ENCODE data around the gene ENPP1.

DNA sequence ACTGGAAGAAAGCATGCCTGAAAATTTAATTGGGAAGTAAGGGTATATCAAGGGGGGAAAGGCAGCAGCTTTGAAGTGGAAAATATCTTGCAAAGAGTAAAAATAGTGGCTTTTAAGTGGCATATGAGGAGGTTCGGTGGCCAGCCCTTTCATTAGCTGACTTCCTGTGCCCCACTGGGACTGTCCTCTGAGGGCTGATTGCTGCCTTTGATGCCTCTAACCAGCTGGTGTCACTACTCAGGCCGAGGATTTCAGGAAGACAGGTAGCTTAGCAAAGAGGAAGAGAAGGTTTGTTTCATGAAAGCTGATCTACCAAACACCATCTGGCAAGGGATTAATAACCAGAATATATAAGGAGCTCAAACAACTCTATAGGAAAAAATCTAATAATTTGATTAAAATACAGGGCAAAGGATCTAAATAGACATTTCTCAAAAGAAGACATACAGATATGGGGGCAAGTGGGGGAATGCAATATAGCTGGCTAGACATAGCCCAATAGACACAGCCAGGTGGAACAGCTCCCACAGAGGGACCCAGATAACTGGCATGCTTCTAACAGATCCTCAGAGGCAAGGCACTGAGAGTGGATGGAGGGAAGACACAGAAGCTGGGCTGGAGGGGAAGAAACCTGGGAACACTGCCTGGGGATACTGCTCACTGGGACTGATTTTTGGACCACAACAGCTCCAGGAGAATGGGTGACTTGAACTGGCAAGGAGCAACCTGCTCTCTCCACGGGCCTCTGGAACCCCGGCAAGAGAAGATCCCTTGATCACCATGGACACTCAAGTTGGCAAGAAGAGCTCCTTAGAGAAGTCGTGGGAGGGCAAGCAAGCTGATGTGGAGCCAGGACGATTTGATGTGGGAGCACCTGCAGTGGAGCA, 110.2 kb downstream of the ENPP1 start:
- TF ChIP-seq, protein P1, sequence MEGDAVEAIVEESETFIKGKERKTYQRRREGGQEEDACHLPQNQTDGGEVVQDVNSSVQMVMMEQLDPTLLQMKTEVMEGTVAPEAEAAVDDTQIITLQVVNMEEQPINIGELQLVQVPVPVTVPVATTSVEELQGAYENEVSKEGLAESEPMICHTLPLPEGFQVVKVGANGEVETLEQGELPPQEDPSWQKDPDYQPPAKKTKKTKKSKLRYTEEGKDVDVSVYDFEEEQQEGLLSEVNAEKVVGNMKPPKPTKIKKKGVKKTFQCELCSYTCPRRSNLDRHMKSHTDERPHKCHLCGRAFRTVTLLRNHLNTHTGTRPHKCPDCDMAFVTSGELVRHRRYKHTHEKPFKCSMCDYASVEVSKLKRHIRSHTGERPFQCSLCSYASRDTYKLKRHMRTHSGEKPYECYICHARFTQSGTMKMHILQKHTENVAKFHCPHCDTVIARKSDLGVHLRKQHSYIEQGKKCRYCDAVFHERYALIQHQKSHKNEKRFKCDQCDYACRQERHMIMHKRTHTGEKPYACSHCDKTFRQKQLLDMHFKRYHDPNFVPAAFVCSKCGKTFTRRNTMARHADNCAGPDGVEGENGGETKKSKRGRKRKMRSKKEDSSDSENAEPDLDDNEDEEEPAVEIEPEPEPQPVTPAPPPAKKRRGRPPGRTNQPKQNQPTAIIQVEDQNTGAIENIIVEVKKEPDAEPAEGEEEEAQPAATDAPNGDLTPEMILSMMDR (IDR thresholded peaks at IDR 0.05; ENCODE audit: insufficient read depth, low read length, poor library complexity, severe bottlenecking) = no peak
- TF ChIP-seq EZH2phosphoT487 (conservative IDR thresholded peaks at IDR 0.05; ENCODE audit: low read length) = no peak
